SW 1271 (cell line): ENCODE measurements around the gene KCNH3.

Experiments
- DNase-seq, 2 experiments: peaks; one replicate each; lab custom pipeline; 2025; lab: John Stamatoyannopoulos, UW

Gene KCNH3

GRCh38 chr12:49543914-49544815, 5.3 kb downstream of the KCNH3 start:
- DNase-seq = no peak

DNA sequence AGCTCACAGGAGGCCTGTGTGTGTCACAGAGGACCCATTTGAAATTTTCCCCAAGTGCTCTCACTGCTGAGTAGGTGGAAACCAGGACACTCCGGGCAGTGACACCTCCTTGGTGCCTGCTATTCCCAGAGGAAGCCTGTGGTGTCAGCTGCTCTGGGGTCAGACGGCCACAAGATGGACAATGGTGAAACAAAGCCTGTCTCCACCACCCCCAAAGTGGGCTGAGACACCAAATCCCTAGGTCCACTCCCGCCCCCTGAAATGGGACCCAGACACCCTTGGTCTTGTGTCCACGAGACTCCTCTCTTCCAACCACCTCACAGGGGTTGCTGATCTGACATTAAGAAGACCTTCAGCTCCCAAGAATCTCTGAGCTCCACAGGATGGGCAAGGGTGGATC, 7.0 kb downstream of the KCNH3 start:
- no peak for DNase-seq

- DNase-seq = no peak
Observed at GRCh38 chr12:49546481-49546880, 7.7 kb downstream of the KCNH3 start.

DNA sequence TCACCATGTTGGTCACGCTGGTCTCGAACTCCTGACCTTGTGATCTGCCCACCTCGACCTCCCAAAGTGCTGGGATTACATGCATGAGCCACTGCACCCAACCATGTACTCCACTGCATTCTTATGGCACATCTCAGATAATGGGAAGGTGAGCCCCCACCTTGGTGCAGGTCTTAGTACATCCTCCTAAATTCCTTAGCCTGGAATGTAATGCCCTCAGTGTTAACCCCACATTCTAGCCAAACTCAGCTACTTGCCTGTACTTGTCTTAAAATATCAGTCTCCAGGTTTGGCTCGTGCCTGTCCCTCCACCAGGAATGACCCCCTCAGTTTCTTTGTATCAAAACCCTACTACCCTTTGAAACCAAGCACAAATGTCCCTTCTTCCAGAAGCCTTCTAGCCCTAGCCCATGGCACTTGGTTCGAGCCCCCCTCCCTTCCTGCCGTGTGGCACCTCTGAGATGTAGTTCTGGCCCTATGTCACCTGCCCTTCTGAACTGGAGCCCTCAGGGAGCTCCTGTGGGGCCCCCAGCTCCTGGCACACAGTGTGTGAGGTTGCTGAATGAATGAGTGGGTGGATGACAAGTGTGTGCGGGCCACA, 8.4 kb downstream of the KCNH3 start:
- no peak for DNase-seq

DNA sequence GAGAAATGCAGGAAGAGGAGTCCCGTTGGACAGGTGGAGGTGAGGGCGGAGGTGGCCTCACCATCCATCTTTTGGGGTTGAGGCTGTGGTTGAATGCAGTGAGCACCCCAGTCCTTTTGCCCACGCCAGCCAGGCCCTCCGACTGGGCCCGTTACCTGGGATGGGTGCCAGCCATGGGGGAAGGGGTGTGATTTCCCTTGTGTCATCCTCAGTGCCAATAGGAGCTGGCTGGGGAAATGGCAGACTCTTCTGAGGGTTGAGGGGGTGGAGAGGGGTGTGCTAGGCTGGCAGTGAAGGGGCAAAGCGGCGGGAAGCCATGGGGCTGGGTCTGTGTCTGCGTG, 9.6 kb downstream of the KCNH3 start:
- DNase-seq = no peak

GRCh38 chr12:49548822-49549648, 10.2 kb downstream of the KCNH3 start:
- no peak for DNase-seq

DNA sequence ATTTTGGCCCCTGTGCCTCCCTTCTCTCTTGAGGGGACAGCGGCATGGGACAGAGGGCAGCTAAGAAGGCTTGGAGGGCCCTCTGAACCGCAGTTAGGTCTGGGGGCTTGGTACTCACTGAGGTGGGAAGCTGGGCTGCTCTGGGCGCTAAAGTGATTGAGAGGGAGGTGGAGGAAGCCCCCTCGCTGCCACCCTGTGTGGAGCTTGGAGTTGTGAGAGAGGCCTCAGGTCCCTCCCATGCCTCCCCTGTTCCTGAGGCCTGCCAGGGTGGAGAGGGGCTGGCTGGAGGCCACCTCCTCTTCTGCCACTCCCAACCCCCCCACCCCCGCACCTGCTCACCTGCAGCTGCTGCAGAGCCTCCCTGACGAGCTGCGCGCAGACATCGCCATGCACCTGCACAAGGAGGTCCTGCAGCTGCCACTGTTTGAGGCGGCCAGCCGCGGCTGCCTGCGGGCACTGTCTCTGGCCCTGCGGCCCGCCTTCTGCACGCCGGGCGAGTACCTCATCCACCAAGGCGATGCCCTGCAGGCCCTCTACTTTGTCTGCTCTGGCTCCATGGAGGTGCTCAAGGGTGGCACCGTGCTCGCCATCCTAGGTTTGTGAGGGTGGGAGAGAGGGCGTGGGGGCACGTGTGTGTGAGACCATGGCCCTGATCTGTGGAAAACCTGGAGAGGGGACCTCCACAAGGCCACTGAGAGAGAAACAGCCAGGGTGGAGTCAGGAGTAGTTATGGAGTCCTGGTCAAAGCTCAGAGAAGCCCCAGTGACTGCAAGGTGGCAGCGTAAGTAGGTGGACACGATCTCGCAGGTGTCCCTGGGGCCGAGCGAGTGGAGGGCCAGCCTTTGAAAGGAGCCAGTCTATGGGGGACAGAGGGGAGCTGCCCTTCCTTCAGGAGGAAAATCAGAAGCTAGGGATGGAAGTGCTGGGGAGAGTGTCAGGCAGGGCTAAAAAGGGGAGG, 11.2 kb downstream of the KCNH3 start:
- DNase-seq = no peak

DNA sequence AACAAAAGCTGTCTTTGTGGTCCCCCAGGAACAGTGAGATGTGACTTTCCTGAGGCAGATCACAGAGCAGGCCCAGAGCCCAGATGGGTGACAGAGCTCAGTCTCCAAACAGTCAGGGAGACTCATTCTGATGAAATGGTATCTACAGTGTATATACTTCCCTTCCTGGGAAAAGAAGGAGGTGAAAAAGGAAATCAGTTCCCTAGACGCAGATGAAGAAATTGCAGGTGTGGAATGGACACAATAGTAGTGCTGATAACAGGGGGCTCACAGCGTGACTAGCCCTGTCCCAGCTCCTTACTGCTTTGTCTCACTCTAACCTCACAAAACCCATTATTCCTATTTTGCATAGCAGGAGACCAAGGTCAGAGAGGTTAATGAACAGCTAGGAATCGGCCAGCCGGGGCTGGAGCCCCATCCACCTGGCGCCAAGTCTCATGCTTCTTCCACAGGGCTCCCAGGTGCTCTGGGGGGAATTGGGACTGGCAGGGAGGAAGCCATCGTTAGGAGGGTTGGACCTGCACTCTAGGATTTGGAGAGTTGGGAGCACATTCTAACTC, 11.9 kb downstream of the KCNH3 start:
- no peak for DNase-seq

GRCh38 chr12:49552014-49552413, 13.2 kb downstream of the KCNH3 start:
- no peak for DNase-seq

DNA sequence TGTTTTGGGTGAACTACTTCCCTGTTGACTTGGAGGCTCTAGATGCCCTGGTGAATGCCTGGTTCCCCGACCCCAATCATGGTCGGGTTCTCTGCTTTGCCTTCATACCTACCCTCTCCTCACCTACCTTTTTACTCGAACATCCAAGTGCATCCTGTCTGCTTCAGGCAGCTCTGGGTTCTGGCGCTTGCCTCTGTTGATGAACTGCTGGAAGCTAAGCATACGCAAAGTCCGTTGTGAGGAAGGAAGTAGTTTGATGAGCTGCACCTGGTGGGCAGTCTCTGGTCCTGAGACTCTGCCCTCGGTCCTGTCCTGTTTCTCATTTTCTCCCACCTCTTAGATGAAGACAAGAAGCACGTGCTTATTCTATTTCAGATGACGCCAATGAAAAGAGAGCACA, 13.6 kb downstream of the KCNH3 start:
- DNase-seq = no peak

- DNase-seq = no peak
Observed at GRCh38 chr12:49552899-49553298, 14.1 kb downstream of the KCNH3 start.

DNA sequence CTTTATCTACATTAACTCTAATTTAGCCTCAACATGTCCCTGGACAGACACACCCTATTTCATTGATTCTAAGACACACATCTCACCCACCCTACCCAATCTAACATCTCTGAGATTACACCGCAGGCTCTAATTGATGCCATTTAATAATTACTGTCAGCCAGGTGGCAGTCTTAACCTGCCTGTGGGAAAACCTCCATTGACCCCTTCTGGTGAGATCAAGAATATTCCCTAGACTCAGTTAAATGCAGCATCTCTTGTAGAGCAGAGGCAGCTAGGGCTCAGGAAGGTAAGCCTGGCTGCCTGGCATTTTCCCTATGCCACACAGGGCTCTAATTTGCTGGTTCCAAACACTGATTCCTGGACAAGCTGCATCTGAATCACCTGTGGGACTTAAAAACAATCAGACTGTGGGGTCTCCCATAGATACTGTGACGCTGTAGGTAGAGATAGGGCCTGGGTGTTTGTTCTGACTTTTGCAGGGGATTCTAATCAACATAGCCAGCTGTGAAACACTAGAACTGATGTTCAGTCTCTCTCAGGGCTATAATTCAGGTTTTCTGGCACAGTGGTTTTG, 14.8 kb downstream of the KCNH3 start:
- peak; percentile 24 to 69 for DNase-seq

- DNase-seq = no peak
Observed at GRCh38 chr12:49554266-49554665, 15.4 kb downstream of the KCNH3 start.

DNA sequence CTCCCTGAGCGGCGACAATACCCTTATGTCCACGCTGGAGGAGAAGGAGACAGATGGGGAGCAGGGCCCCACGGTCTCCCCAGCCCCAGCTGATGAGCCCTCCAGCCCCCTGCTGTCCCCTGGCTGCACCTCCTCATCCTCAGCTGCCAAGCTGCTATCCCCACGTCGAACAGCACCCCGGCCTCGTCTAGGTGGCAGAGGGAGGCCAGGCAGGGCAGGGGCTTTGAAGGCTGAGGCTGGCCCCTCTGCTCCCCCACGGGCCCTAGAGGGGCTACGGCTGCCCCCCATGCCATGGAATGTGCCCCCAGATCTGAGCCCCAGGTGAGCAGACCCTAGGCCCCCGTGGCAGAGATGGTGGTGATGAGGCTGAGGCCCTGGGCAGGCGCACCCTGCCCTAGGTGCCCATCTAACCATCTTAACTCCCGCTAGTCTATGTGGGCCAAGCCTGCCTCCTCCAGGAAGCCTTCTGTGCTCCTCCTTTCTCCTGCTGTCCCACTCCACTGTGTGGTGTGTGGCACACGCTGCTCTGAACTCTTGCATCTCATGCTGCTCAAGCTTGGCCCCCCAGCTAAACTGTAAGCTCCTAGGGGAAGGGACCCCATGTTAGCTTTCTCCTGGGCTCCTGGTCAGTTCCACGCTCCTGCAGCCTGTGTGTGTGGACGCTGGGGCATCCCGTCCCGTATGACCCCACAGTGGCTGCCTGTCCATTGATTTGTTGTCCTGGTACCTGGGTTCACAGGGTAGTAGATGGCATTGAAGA, 17.0 kb downstream of the KCNH3 start:
- DNase-seq = no peak

GRCh38 chr12:49556391-49557186, 17.8 kb downstream of the KCNH3 start:
- DNase-seq = no peak

DNA sequence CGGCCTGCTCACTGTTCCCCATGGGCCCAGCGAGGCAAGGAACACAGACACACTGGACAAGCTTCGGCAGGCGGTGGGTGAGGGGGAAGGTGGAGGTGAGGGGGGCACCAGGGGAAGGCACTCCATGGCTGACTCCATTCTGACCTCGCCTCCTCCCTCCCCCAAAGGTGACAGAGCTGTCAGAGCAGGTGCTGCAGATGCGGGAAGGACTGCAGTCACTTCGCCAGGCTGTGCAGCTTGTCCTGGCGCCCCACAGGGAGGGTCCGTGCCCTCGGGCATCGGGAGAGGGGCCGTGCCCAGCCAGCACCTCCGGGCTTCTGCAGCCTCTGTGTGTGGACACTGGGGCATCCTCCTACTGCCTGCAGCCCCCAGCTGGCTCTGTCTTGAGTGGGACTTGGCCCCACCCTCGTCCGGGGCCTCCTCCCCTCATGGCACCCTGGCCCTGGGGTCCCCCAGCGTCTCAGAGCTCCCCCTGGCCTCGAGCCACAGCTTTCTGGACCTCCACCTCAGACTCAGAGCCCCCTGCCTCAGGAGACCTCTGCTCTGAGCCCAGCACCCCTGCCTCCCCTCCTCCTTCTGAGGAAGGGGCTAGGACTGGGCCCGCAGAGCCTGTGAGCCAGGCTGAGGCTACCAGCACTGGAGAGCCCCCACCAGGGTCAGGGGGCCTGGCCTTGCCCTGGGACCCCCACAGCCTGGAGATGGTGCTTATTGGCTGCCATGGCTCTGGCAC, 18.5 kb downstream of the KCNH3 start:
- no peak for DNase-seq

- no peak for DNase-seq
Observed at GRCh38 chr12:49557917-49558215, 19.0 kb downstream of the KCNH3 start.

DNA sequence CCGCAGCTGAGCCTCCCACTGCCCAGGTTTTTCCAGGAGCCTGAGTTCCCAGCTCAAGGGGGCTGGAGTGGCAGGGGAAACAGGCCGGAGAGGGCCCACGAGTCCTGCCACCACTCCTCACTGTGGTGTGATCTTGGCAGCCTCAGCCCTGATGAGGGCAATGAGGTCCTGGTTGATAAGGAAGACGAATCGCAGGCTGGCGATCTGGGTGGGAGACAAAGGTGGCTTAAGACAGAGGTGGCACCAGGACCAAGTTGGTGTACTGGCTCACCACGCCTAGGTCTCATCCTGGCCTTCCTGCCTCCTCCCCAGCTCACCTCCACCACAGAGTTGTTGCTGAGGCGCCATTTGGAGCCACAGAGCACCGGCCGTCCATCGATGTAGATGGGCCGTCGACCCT, 19.7 kb downstream of the KCNH3 start:
- no peak for DNase-seq
